Chondrocyte (in vitro differentiated cells): Measurements from ENCODE around the gene FLG2. TPM values are rescaled to one million over a fixed set of nuclear protein-coding genes. Genes with fewer than 3 reads are reported as not detected.
"Not testable (repeated sequence)": the region's sequence is repeated elsewhere in the genome, so short reads cannot be mapped to it uniquely, and the experiment has no call there.

Experiments used
- DNase-seq: peaks from one replicate; pipeline ENCODE4 v3.0.0; 2021; ENCODE audit warnings: mixed read lengths, low spot score
- H3K27ac Mint-ChIP-seq: one replicate; pipeline ENCODE4 v1.8.0; 2021; ENCODE audit warnings: mild to moderate bottlenecking, moderate library complexity, mixed read lengths; ENCODE audit not compliant: unreplicated experiment
- H3K27me3 Mint-ChIP-seq: 2 replicates; pipeline ENCODE4 v1.8.0; 2021; ENCODE audit warnings: low read depth, mixed read lengths
- H3K36me3 Mint-ChIP-seq: 2 replicates; pipeline ENCODE4 v1.8.0; 2021; ENCODE audit warnings: low read depth, mixed read lengths
- H3K4me1 Mint-ChIP-seq: 2 replicates; pipeline ENCODE4 v1.8.0; 2021; ENCODE audit warnings: low read depth, mild to moderate bottlenecking, mixed read lengths
- H3K4me3 Mint-ChIP-seq: one replicate; pipeline ENCODE4 v1.8.0; 2021; ENCODE audit warnings: mild to moderate bottlenecking, moderate library complexity, mixed read lengths; ENCODE audit not compliant: unreplicated experiment
- H3K9me3 Mint-ChIP-seq: 2 replicates; pipeline ENCODE4 v1.8.0; 2021; ENCODE audit warnings: low read depth, mixed read lengths
- total RNA-seq: library from RNA; stranded (reverse); gene quantifications from 3 replicates; pipeline ENCODE4 v1.2.1, GENCODE V29; 2021

FLG2 gene
- total RNA-seq, 1 donor from 2014 or later, result not detected

DNA sequence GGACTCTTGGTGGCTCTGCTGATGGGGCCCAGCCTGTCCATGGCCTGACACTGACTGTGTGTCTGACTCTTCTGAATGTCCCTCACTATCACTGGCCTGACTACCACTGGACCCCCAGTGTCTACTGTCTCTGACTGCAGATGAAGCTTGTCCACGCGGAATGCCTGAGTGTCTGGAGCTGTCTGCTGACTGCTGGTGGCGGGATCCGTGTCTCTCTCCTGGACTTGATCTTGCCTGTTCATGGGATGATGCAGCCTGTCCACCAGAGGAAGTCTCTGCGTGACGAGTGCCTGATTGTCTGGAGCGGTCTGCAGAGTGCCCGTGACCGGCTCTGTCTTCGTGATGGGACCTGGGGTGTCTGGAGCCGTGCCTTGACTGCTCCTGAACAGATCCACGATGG, 55.0 kb downstream of the FLG2 start:
- H3K36me3 Mint-ChIP-seq, H3K4me3 Mint-ChIP-seq, H3K4me1 Mint-ChIP-seq, H3K27me3 Mint-ChIP-seq, DNase-seq, H3K27ac Mint-ChIP-seq: not testable (repeated sequence)
- peaks cover 46% of the 10 kb centered on the region for H3K9me3 Mint-ChIP-seq

GRCh38 chr1:152303139-152303872, 56.5 kb downstream of the FLG2 start:
- peaks cover 31% of the 10 kb centered on the region for H3K9me3 Mint-ChIP-seq
- not testable (repeated sequence) for H3K4me1 Mint-ChIP-seq, H3K27me3 Mint-ChIP-seq, H3K4me3 Mint-ChIP-seq, H3K27ac Mint-ChIP-seq, H3K36me3 Mint-ChIP-seq, DNase-seq

Other genes starting within 250 kb of the FLG2 start
- gene TCHH, start 244.6 kb downstream of the FLG2 start, total RNA-seq, result not detected in 3 replicates
- gene RPTN, start 200.8 kb downstream of the FLG2 start, total RNA-seq, result not detected in 3 replicates
- not detected in 3 replicates for gene HRNR, start 135.8 kb downstream of the FLG2 start, total RNA-seq
- gene FLG, start 34.8 kb downstream of the FLG2 start, total RNA-seq, result not detected in 3 replicates
- gene CRNN, start 54.3 kb upstream of the FLG2 start, total RNA-seq, result not detected in 3 replicates
- gene LCE5A, start 150.8 kb upstream of the FLG2 start, total RNA-seq, result not detected in 3 replicates
- not detected in 3 replicates for gene CRCT1, start 154.5 kb upstream of the FLG2 start, total RNA-seq
- gene LCE3E, start 206.8 kb upstream of the FLG2 start, total RNA-seq, result not detected in 3 replicates
- gene LCE3D, start 220.5 kb upstream of the FLG2 start, total RNA-seq, result not detected in 3 replicates
- gene LCE3C, start 240.2 kb upstream of the FLG2 start, total RNA-seq, result not detected in 3 replicates